D721Med (cell line): ENCODE data around the gene ANO4.

Experiments
- DNase-seq: peaks from one replicate; pipeline ENCODE4 v3.0.0; 2011; ENCODE audit warnings: low spot score; ENCODE audit not compliant: insufficient read length
- FAIRE-seq: peaks from 2 replicates; lab custom pipeline; 2011; peaks lifted over from hg19 to GRCh38; lab: Jason Lieb, UNC
- TF ChIP-seq, protein P1 (sequence below): IDR thresholded peaks from 2 replicates; pipeline ENCODE4 v1.5.1; 2012; ENCODE audit warnings: mild to moderate bottlenecking, control low read depth; ENCODE audit not compliant: insufficient read depth; ENCODE audit errors: missing control alignments

Gene ANO4

DNA sequence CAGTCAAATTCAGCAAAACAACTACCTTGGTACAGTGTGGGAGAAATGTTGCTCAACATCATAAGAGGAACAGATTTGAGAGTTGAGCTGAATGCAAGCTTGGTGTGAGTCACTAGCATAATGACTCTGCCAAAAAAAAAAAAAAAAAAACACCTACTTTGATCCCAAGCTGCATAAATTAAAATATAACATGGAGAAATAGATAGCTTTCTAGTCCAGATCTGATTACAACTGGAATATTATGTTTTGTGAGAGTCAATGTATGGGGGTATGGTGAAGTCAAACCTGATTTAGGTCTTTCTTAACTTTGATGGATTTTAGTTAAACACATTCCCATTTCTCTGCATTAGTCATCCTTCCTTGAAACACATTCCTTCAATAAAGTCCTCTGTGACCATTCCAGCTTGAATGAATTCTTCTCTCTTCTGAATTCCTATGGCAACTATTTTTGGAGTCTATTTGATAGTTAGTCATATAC, 227.4 kb downstream of the ANO4 start:
- FAIRE-seq: no peak
- TF ChIP-seq, protein P1, sequence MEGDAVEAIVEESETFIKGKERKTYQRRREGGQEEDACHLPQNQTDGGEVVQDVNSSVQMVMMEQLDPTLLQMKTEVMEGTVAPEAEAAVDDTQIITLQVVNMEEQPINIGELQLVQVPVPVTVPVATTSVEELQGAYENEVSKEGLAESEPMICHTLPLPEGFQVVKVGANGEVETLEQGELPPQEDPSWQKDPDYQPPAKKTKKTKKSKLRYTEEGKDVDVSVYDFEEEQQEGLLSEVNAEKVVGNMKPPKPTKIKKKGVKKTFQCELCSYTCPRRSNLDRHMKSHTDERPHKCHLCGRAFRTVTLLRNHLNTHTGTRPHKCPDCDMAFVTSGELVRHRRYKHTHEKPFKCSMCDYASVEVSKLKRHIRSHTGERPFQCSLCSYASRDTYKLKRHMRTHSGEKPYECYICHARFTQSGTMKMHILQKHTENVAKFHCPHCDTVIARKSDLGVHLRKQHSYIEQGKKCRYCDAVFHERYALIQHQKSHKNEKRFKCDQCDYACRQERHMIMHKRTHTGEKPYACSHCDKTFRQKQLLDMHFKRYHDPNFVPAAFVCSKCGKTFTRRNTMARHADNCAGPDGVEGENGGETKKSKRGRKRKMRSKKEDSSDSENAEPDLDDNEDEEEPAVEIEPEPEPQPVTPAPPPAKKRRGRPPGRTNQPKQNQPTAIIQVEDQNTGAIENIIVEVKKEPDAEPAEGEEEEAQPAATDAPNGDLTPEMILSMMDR: no peak
- DNase-seq: no peak

DNA sequence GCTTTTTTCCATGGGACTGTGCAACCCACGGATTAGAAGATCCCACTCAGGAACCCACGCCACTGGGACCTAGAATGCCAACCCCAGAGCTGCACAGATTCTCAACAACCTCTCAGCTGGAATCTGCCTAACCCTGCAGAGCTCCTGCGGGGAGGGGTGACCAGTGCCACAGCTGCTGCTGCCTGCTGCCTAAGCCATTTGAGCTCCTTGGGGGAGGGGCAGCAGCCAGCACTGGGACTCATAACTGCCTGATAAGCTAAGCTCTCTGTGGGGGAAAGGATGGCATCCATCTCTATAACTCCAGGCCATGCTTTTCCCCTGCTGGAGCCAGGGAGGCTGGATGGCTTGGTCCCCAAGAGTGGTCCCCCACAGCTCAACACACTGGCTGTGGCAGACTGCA, 232.6 kb downstream of the ANO4 start:
- FAIRE-seq (no peak), DNase-seq (no peak)
- TF ChIP-seq, protein P1: no peak

DNA sequence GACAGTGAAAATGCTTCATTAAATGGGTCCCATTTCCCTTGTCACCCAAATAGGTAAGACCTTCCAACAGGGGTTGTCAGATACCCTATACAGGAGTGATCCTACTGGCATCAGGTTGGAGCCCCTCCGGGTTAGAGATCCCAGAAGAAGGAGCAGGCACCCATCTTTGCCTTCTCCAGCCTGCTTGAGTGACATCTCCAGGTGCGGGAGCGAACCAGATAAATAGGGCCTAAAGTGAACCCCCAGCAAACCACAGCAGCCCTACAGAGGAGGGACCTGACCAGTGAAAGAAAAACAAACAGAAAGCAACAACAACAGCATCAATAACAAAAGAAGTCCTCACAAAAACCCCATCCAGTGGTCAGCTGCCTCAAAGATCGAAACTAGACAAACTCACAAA, 233.2 kb downstream of the ANO4 start:
- DNase-seq (no peak), FAIRE-seq (no peak)
- TF ChIP-seq, protein P1: no peak

DNA sequence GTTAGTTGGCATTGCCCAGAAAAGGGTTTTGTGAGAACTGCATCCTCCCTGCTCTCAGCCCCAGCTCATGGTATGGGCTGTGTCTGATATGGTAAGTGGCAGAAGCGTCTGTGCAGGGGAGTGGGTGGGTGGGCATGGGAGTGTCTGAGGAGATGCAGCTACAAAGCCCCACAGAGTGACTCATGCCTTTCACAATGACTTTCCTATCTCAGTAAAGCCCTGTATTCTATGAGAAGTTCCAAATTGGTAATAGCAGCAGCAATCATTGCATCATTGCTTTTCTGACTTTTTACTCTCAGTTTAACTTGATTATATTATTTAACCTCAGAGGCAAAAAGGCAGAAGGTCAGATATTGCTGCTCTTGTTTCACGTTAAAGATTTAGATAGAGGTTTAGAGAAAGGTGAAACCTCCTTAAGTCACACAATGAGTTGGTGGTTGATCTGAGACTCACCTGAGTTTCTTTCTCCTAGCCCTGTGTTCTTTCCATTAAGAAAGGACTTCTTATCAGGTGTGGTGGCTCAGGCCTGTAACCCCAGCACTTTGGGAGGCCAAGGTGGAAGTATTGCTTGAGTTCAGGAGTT, 243.8 kb downstream of the ANO4 start:
- DNase-seq (no peak), FAIRE-seq (no peak)
- TF ChIP-seq, protein P1: no peak

DNA sequence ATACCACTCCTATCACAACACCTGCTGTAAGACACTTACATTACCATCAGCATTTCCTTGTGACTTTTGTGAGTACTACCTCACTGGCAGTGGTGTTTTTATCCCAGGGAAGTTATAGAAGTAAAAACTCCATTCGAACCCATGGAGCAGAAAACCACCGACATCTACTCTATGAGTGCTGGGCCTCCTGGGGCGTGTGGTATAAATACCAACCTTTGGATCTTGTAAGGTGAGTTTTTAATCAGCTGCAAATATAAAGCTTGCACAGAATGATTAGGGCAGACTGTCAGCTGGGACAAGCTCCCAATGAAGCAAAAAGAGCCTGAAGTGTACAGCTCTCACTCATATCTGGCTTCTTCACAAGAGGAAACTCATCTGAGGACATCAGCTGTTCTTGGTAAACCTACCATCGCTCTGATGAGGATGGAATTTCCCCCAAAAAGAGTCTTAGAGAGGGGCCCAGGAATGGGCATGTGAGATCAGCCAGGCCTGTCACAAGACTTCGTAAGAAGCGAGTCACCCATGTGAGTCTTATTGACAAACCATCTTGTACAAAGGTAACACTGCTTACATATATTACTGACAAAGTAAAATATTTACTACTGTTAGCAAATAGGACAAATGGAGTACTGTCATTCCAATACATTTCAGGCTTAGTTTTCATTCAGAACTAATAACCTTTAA, 245.4 kb downstream of the ANO4 start:
- TF ChIP-seq, protein P1: no peak
- DNase-seq: no peak
- no peak for FAIRE-seq

DNA sequence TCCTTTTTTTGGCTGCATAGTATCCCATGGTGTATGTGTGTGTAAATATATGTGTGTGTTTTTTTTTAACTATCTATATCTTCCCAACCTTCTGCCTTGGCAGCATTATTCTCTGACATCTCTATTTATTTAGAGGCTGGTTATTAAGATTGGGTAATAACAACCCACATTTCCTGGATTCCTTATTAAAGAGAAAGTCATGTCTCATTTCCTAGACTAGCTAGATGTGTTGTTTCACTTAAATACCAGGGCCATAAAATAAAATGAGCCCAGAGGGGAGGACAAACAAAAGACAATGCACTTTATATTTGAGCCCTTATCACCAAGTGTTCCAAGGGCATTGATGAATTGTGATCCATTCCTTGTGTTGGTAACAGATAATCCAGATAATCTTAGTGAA, 246.4 kb downstream of the ANO4 start:
- DNase-seq (no peak), FAIRE-seq (no peak)
- TF ChIP-seq, protein P1: no peak

DNA sequence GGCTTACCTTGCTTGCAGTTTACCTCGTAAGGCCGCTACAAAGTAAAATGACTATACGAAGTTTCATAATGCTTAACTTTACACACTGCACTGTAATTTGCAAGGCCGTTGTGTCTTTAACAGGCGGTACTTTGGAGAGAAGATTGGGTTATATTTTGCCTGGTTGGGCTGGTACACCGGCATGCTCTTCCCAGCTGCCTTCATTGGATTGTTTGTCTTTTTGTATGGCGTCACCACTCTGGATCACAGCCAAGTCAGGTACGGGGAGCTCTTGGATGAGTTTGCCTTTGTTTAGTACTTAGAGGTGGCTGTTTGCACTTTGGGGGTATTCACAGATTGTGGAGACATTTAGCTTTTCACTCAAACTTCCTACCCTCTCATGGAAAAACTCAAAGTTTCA, 247.6 kb downstream of the ANO4 start:
- TF ChIP-seq, protein P1: no peak
- DNase-seq (no peak), FAIRE-seq (no peak)
